Lower leg skin (tissue), 4 donors: ENCODE measurements around the gene ABI1. TPM values are rescaled to one million over a fixed set of nuclear protein-coding genes. Genes with fewer than 3 reads are reported as not detected.

ENCODE experiments used
- DNase-seq, 2 donors: peaks; one replicate each; pipeline ENCODE4 v3.0.0-alpha.2; 2019; ENCODE audit warnings: low spot score in 2 of 2
- H3K4me3 ChIP-seq: fragments of 200-600 bp; sonication (generic); 2 replicates; pipeline ENCODE4 v1.5.1; 2017; ENCODE audit warnings: mild to moderate bottlenecking, low read depth; ENCODE audit not compliant: poor library complexity, severe bottlenecking
- POLR2A ChIP-seq, 2 donors: fragments of 450-650 bp; IDR thresholded peaks; one replicate each; pipeline ENCODE4 v1.6.1; 2016 to 2017; ENCODE audit warnings: antibody characterized with exemption in 2 of 2, mild to moderate bottlenecking in 1 of 2, moderate library complexity in 1 of 2
- WGBS, 2 donors: methylation state at CpG; one replicate each; pipeline ENCODE4 v1.1.5; 2018; 5-methylcytosine and 5-hydroxymethylcytosine counted together
- intact Hi-C: fragments of 100-400 bp; cut with DNase I; formaldehyde crosslinking; loops from one replicate; pipeline ENCODE4 v1.15.0; 2023; ENCODE audit warnings: low total_unique reads
- total RNA-seq, 4 donors: library from RNA; depleted of rRNA; stranded (reverse); fragments of >200 nt; gene quantifications; one replicate each; pipeline ENCODE4 v1.1.0, GENCODE V29; 2016
- TF ChIP-seq, protein P1 (sequence below), 3 donors: fragments of 450-650 bp; IDR thresholded peaks; one replicate each; pipeline ENCODE4 v1.5.1; 2016; ENCODE audit warnings: antibody characterized with exemption in 3 of 3, mild to moderate bottlenecking in 3 of 3, moderate library complexity in 2 of 3

The ABI1 gene
- total RNA-seq, 4 donors from 2014 or later: 59.6 to 78.5 (median 68.4) TPM

DNA sequence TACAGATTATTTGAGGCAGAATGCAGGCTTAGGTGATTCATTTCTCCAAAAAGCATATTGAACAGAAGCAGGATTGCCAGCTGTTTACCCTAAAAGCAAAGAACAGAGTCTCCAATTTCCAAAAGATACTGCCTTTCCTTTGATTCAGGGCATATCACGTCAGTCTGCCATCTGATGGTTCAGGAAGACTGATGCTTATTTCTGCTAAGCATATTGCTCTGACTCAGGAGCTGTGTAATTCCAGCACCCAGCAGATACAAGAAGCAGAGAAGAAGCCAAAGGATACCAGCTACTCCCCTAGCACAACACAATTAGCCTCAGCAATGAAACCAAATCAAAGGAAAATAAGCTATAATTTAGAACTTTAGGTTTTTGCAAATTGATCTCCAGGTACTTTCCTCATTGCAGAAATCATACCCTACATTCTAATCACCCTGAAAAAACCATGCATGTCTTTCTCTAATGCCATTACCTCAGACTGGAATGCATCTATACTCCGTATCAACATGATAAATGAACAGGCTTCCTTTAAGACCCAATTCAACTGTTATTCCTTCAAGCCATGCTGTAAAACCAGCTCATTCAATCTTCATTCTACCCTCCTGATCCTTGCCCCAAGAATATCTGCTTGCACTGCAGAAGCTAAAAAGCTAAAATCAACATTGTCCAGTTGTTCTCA, 55.1 kb downstream of the ABI1 start:
- 50 to 62% methylated on average over 2 of the region's 2 CpGs for WGBS, 2 donors
- intact Hi-C loops: no loop called here
- H3K4me3 ChIP-seq: no peak overlapping the region
- TF ChIP-seq, protein P1, sequence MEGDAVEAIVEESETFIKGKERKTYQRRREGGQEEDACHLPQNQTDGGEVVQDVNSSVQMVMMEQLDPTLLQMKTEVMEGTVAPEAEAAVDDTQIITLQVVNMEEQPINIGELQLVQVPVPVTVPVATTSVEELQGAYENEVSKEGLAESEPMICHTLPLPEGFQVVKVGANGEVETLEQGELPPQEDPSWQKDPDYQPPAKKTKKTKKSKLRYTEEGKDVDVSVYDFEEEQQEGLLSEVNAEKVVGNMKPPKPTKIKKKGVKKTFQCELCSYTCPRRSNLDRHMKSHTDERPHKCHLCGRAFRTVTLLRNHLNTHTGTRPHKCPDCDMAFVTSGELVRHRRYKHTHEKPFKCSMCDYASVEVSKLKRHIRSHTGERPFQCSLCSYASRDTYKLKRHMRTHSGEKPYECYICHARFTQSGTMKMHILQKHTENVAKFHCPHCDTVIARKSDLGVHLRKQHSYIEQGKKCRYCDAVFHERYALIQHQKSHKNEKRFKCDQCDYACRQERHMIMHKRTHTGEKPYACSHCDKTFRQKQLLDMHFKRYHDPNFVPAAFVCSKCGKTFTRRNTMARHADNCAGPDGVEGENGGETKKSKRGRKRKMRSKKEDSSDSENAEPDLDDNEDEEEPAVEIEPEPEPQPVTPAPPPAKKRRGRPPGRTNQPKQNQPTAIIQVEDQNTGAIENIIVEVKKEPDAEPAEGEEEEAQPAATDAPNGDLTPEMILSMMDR (IDR thresholded peaks at IDR 0.05): no peak
- no peak for TF ChIP-seq POLR2A (IDR thresholded peaks at IDR 0.05)
- no peak for DNase-seq

DNA sequence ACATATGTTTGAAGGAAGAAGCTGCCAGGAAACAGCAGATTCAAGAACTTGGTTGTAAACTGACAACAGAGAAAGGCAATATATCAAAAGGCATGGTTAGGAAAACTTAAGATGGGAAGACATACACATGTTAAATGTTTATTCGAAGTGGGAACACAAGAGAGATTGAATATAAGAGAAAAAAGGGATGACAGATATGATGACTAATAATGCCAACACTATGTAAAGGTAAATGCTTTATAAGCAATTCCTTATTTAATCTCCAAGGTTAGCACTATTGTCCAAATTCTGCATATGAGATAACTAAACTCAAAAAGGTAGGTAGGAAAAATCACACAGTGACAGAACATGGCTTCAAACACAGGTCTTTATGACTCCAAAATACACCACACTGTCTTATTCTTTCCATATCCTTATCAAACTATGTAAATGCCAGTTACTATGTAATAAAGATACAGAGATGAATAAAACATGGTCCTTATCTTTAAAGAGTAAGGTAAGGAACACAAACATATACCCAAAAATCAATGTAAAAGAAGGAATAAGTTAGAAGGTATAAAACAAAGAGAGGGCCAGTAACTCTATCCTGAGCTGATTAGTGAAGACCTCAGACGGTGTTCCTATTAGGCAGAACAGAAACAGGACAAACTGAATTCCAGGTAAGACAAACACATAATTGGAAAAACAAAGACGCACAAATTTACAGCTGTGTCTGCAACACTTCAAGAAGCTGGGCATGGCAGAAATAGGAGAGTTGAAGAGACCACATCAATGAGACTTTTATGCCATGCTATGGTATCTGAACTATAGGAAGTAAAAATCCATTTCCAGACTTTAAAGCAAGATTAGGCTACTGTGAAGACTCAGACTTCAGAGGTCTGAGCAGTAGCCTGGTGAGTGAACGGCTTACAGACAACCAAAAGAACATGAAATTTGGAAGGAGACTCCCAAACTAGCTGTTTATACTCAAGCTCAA, 56.1 kb downstream of the ABI1 start:
- WGBS, 2 donors: 58 to 65% methylated on average over 4 of the region's 4 CpGs
- no peak overlapping the region for H3K4me3 ChIP-seq
- no peak for DNase-seq
- TF ChIP-seq, protein P1 (IDR thresholded peaks at IDR 0.05): no peak
- TF ChIP-seq POLR2A (IDR thresholded peaks at IDR 0.05): no peak
- intact Hi-C loops: no loop called here

- DNase-seq: no peak
- TF ChIP-seq, protein P1 (IDR thresholded peaks at IDR 0.05): no peak
- no peak for TF ChIP-seq POLR2A (IDR thresholded peaks at IDR 0.05)
- 88 to 93% methylated on average over 4 of the region's 4 CpGs for WGBS, 2 donors
- intact Hi-C loops: no loop called here
- H3K4me3 ChIP-seq: no peak overlapping the region
Measured at GRCh38 chr10:26803849-26804248, 56.9 kb downstream of the ABI1 start.

GRCh38 chr10:26802527-26802926, 58.2 kb downstream of the ABI1 start:
- H3K4me3 ChIP-seq: no peak overlapping the region
- intact Hi-C loops: no loop called here
- no peak for DNase-seq
- WGBS, 2 donors: 89 to 97% methylated on average over 3 of the region's 3 CpGs
- no peak for TF ChIP-seq POLR2A (IDR thresholded peaks at IDR 0.05)
- TF ChIP-seq, protein P1 (IDR thresholded peaks at IDR 0.05): no peak

DNA sequence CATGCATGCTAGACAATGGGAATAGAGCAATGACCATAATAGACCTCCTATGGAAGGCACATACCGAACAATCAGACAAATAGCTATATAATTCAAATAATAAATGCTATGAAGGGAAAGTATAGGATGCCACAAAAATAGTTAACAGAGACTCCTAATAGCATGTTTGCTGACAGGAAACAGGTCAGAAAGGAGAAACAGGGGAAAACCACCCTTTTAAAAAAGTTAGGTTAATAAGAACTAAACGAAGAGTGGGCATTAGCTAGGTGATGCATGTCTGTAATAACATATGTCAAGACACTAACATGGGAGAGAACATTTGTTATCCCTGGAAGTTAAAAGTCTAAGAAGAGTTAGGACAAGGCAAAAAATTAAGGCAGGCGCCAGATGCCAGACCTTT, 58.9 kb downstream of the ABI1 start:
- TF ChIP-seq, protein P1 (IDR thresholded peaks at IDR 0.05): no peak
- no peak for TF ChIP-seq POLR2A (IDR thresholded peaks at IDR 0.05)
- DNase-seq: no peak
- H3K4me3 ChIP-seq: no peak overlapping the region
- intact Hi-C loops: no loop called here
- 82 to 90% methylated on average over 3 of the region's 3 CpGs for WGBS, 2 donors
